CD4-positive, alpha-beta T cell treated with Interleukin-10 for 1 hour (primary cell): ENCODE results near the gene PVRIG.
"Not testable (repeated sequence)": the region's sequence is repeated elsewhere in the genome, so short reads cannot be mapped to it uniquely, and the experiment has no call there.

Source experiments
- DNase-seq: peaks from one replicate; pipeline ENCODE4 v3.0.0-alpha.2; 2020

PVRIG gene

GRCh38 chr7:100243385-100243784, 23.6 kb downstream of the PVRIG start:
- DNase-seq = peak; percentile 38

- DNase-seq = not testable (repeated sequence)
Measured at GRCh38 chr7:100244988-100245605, 25.3 kb downstream of the PVRIG start.

- not testable (repeated sequence) for DNase-seq
Measured at GRCh38 chr7:100246121-100246864, 26.5 kb downstream of the PVRIG start.

GRCh38 chr7:100246865-100247137, 27.1 kb downstream of the PVRIG start:
- DNase-seq = not testable (repeated sequence)

- no peak for DNase-seq
Measured at GRCh38 chr7:100247152-100247757, 27.5 kb downstream of the PVRIG start.

GRCh38 chr7:100248483-100248882, 28.7 kb downstream of the PVRIG start:
- DNase-seq = no peak

- no peak for DNase-seq
Measured at GRCh38 chr7:100257017-100257416, 37.3 kb downstream of the PVRIG start.

- DNase-seq = not testable (repeated sequence)
Measured at GRCh38 chr7:100259984-100260383, 40.2 kb downstream of the PVRIG start.

GRCh38 chr7:100262896-100263295, 43.1 kb downstream of the PVRIG start:
- not testable (repeated sequence) for DNase-seq

GRCh38 chr7:100264223-100264622, 44.5 kb downstream of the PVRIG start:
- not testable (repeated sequence) for DNase-seq

GRCh38 chr7:100264669-100265165, 45.0 kb downstream of the PVRIG start:
- not testable (repeated sequence) for DNase-seq

GRCh38 chr7:100265851-100266250, 46.1 kb downstream of the PVRIG start:
- DNase-seq = not testable (repeated sequence)

GRCh38 chr7:100266576-100267354, 47.0 kb downstream of the PVRIG start:
- DNase-seq = no peak

GRCh38 chr7:100267648-100268047, 47.9 kb downstream of the PVRIG start:
- no peak for DNase-seq

- not testable (repeated sequence) for DNase-seq
Measured at GRCh38 chr7:100268882-100269281, 49.1 kb downstream of the PVRIG start.

GRCh38 chr7:100269306-100270045, 49.7 kb downstream of the PVRIG start:
- DNase-seq = not testable (repeated sequence)

- not testable (repeated sequence) for DNase-seq
Measured at GRCh38 chr7:100270046-100270918, 50.5 kb downstream of the PVRIG start.
